HCT116 (cell line): ENCODE measurements around the gene ATRAID. TPM values are rescaled to one million over a fixed set of nuclear protein-coding genes. Genes with fewer than 3 reads are reported as not detected.

Experiments used
- ATAC-seq: fragments of 200-7000 bp; cut with Tn5 transposase; 2 replicates; pipeline ENCODE4 v1.9.1; 2020; ENCODE audit warnings: mild to moderate bottlenecking, moderate library complexity
- BruUV-seq: library from RNA; stranded (reverse); fragments of 400-500 nt; replicated peaks from 2 replicates; lab custom pipeline; 2021; lab: Mats Ljungman, UMichigan
- CTCF ChIA-PET: fragments of 300-600 bp; sonication (Branson Sonifier 250); formaldehyde crosslinking; loops from one replicate; lab custom pipeline; 2021; ENCODE audit warnings: antibody characterized with exemption; lab: Charles Lee
- POLR2A ChIA-PET: fragments of 300-600, 350-600 bp; sonication (Branson Sonifier 250); formaldehyde crosslinking; loops from one replicate; lab custom pipeline; 2021; ENCODE audit warnings: antibody characterized with exemption; lab: Charles Lee
- RAD21 ChIA-PET, 2 experiments: fragments of 300-600 bp; sonication (Branson Sonifier 250); formaldehyde crosslinking; loops; one replicate each; lab custom pipeline; 2023; ENCODE audit warnings: low total read pairs in 2 of 2; ENCODE audit not compliant: uncharacterized antibody in 2 of 2, unreplicated experiment in 2 of 2, low non-redundant PET in 1 of 2; lab: Charles Lee
- DNase-seq: peaks from one replicate; pipeline ENCODE4 v3.0.0-alpha.2; 2010; ENCODE audit warnings: low read depth, low spot score
- H2AFZ ChIP-seq: fragments of 200-600 bp; shearing (Covaris generic), sonication (generic); 2 replicates; pipeline ENCODE4 v1.6.1; 2017; ENCODE audit warnings: low read depth, mixed run types, mixed read lengths, antibody characterized with exemption, low read length; ENCODE audit not compliant: poor library complexity, severe bottlenecking
- H3K27ac ChIP-seq: 2 replicates; pipeline ENCODE4 v1.5.1; 2012; ENCODE audit warnings: low read depth, low read length
- H3K27me3 ChIP-seq: fragments of 200-600 bp; sonication (generic); 2 replicates; pipeline ENCODE4 v1.6.1; 2016; ENCODE audit warnings: mixed run types, low read length, mixed read lengths; ENCODE audit not compliant: insufficient read depth
- H3K36me3 ChIP-seq, 2 experiments: fragments of 200-500 bp in 1 of 2; fragments of 200-600 bp in 1 of 2; sonication (Bioruptor generic) in 1 of 2; sonication (generic) in 1 of 2; 2 replicates each; pipeline versions ENCODE4 v1.5.1 to v1.6.1; 2014 to 2016; ENCODE audit warnings: low read length in 2 of 2, inconsistent platforms in 1 of 2, mixed read lengths in 1 of 2, mixed run types in 1 of 2; ENCODE audit not compliant: insufficient read depth in 2 of 2, control insufficient read depth in 1 of 2
- H3K4me1 ChIP-seq, 2 experiments: fragments of 200-600 bp in 1 of 2; sonication (generic) in 1 of 2; 2 replicates each; pipeline versions ENCODE4 v1.5.1 to v1.6.1; 2012 to 2017; ENCODE audit warnings: low read length in 2 of 2, inconsistent platforms in 1 of 2, mild to moderate bottlenecking in 1 of 2, mixed read lengths in 1 of 2, mixed run types in 1 of 2, moderate library complexity in 1 of 2; ENCODE audit not compliant: insufficient read depth in 2 of 2, control insufficient read depth in 1 of 2
- H3K4me2 ChIP-seq: fragments of 200-600 bp; sonication (generic); 2 replicates; pipeline ENCODE4 v1.6.1; 2017; ENCODE audit warnings: mixed run types, low read length, mixed read lengths
- H3K4me3 ChIP-seq, 2 experiments: fragments of 200-600 bp in 1 of 2; sonication (generic) in 1 of 2; replicated peaks in 1 of 2; 2 replicates each; pipeline ENCODE4 v1.5.1; 2011 to 2016; ENCODE audit warnings: low read length in 2 of 2, control low read depth in 1 of 2, low read depth in 1 of 2, mild to moderate bottlenecking in 1 of 2, mixed read lengths in 1 of 2, mixed run types in 1 of 2
- H3K79me2 ChIP-seq: fragments of 200-600 bp; sonication (generic); 2 replicates; pipeline ENCODE4 v1.6.1; 2017; ENCODE audit warnings: mild to moderate bottlenecking, mixed run types, low read length, moderate library complexity, mixed read lengths; ENCODE audit not compliant: insufficient read depth
- H3K9ac ChIP-seq: fragments of 200-600 bp; sonication (generic); 2 replicates; pipeline ENCODE4 v1.6.1; 2016; ENCODE audit warnings: low read length, mixed read lengths
- H3K9me2 ChIP-seq: fragments of 200-600 bp; sonication (generic), shearing (Covaris generic); 2 replicates; pipeline ENCODE4 v1.6.1; 2017; ENCODE audit warnings: mixed run types, mild to moderate bottlenecking, moderate library complexity; ENCODE audit not compliant: insufficient read depth
- H3K9me3 ChIP-seq, 2 experiments: fragments of 200-500 bp in 1 of 2; fragments of 200-600 bp in 1 of 2; sonication (Bioruptor generic) in 1 of 2; sonication (generic) in 1 of 2; 2 replicates each; pipeline ENCODE4 v1.6.1; 2014 to 2017; ENCODE audit warnings: low read length in 2 of 2, mixed read lengths in 2 of 2, inconsistent platforms in 1 of 2, low read depth in 1 of 2, mild to moderate bottlenecking in 1 of 2, mixed run types in 1 of 2, moderate library complexity in 1 of 2; ENCODE audit not compliant: control insufficient read depth in 1 of 2, insufficient read depth in 1 of 2
- H4K20me1 ChIP-seq: fragments of 200-600 bp; sonication (generic), shearing (Covaris generic); 2 replicates; pipeline ENCODE4 v1.6.1; 2017; ENCODE audit warnings: mixed run types, mild to moderate bottlenecking, moderate library complexity; ENCODE audit not compliant: insufficient read depth
- ELF1 ChIP-seq: IDR thresholded peaks from 2 replicates; pipeline ENCODE4 v1.6.1; 2012; ENCODE audit warnings: low read depth, borderline replicate concordance
- EZH2 ChIP-seq: fragments of 200-600 bp; sonication (generic); IDR thresholded peaks from 2 replicates; pipeline ENCODE4 v1.6.1; 2017; ENCODE audit warnings: antibody characterized with exemption, mixed run types
- EZH2phosphoT487 ChIP-seq: fragments of 200-600 bp; IDR thresholded peaks from 2 replicates; pipeline ENCODE4 v1.6.1; 2018; ENCODE audit warnings: antibody characterized with exemption, borderline replicate concordance
- FOSL1 ChIP-seq: IDR thresholded peaks from 2 replicates; pipeline ENCODE4 v1.6.1; 2012; ENCODE audit warnings: low read depth
- POLR2A ChIP-seq: IDR thresholded peaks from 2 replicates; pipeline ENCODE4 v1.7.0; 2011; ENCODE audit warnings: borderline replicate concordance; ENCODE audit not compliant: insufficient read depth, insufficient read length; ENCODE audit errors: extremely low read depth
- SP1 ChIP-seq: IDR thresholded peaks from 2 replicates; pipeline ENCODE4 v1.6.1; 2012; ENCODE audit warnings: low read depth
- SRF ChIP-seq: IDR thresholded peaks from 2 replicates; pipeline ENCODE4 v1.6.1; 2012; ENCODE audit warnings: low read depth
- TCF7L2 ChIP-seq: IDR thresholded peaks from 2 replicates; pipeline ENCODE4 v1.7.0; 2011; ENCODE audit warnings: borderline replicate concordance, inconsistent platforms; ENCODE audit not compliant: insufficient read depth, insufficient read length; ENCODE audit errors: extremely low read depth
- ZFX ChIP-seq: fragments of 450-650 bp; IDR thresholded peaks from 2 replicates; pipeline ENCODE4 v1.6.1; 2017
- ZNF274 ChIP-seq: fragments of 200-500 bp; sonication (Bioruptor generic); IDR thresholded peaks from 2 replicates; pipeline ENCODE4 v1.6.1; 2014; ENCODE audit warnings: mild to moderate bottlenecking, low read depth, low read length, inconsistent platforms
- intact Hi-C: fragments of 100-400 bp; cut with micrococcal nuclease; formaldehyde crosslinking; loops from 2 replicates; pipeline ENCODE4 v1.10.0; 2022
- total RNA-seq: library from RNA; stranded (reverse); gene quantifications from one replicate; pipeline ENCODE4 v1.2.1, GENCODE V29; 2021; ENCODE audit not compliant: unreplicated experiment
- TF ChIP-seq, protein P1 (sequence below): IDR thresholded peaks from 2 replicates; pipeline ENCODE4 v1.6.1; 2012
- TF ChIP-seq, protein P2 (sequence below): IDR thresholded peaks from 2 replicates; pipeline ENCODE4 v1.6.1; 2012
- TF ChIP-seq, protein P3 (sequence below): IDR thresholded peaks from 2 replicates; pipeline ENCODE4 v1.6.1; 2012; ENCODE audit warnings: low read depth
- TF ChIP-seq, protein P4 (sequence below): IDR thresholded peaks from 2 replicates; pipeline ENCODE4 v1.6.1; 2011; ENCODE audit warnings: mild to moderate bottlenecking, low read length, moderate library complexity; ENCODE audit not compliant: insufficient replicate concordance; ENCODE audit errors: extremely low read depth
- TF ChIP-seq, protein P5 (sequence below), 3 experiments: fragments of 200-600 bp in 1 of 3; sonication (generic) in 1 of 3; IDR thresholded peaks in 2 of 3; conservative IDR thresholded peaks in 1 of 3; 2 replicates each; pipeline ENCODE4 v1.5.1; 2012 to 2017; ENCODE audit warnings: low read depth in 2 of 3, low read length in 2 of 3, antibody characterized with exemption in 1 of 3, borderline replicate concordance in 1 of 3, control low read depth in 1 of 3, mild to moderate bottlenecking in 1 of 3, mixed read lengths in 1 of 3, mixed run types in 1 of 3, moderate library complexity in 1 of 3; ENCODE audit not compliant: insufficient read depth in 1 of 3

ATRAID gene
- total RNA-seq, 1 experiment from 2014 or later = 93.6 TPM

DNA sequence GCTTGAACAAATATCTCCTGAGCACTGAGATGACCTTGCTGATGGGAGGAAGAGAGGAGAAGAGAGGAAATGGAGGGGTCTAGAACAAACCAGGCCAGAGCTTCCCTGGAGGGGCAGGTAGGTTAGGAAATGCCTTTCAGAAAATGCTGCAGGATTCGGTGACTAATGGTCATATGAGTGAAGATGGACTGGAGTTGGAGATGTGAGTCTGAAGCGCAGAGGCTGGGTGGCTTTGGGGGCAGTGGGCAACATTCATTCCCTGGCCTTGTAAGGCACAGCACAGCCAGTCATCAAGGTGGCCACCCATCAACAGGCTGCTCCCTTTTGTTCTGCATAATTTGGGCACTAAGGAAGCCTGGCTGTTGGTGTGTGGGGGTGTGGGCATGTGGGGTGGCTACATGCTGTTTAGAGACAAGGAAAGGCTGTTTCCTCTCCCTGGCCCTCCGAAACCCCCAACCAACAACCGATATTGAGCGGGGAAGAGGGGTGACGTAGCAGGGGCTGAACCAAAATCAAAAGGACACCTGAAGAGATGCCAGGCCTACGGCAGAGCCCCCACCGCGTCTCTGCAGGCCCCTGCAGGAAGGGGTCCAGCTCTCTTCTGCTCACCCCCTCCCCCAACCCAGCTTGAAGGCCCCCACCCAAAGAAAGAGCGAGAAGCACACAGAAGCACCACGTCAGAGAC, 49.5 kb downstream of the ATRAID start:
- H3K27ac ChIP-seq = no peak overlapping the region
- TF ChIP-seq SP1 = no peak
- no peak for TF ChIP-seq ELF1
- TF ChIP-seq TCF7L2 = no peak
- TF ChIP-seq, protein P1, sequence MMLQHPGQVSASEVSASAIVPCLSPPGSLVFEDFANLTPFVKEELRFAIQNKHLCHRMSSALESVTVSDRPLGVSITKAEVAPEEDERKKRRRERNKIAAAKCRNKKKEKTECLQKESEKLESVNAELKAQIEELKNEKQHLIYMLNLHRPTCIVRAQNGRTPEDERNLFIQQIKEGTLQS = no peak
- TF ChIP-seq EZH2phosphoT487 = no peak
- TF ChIP-seq, protein P2, sequence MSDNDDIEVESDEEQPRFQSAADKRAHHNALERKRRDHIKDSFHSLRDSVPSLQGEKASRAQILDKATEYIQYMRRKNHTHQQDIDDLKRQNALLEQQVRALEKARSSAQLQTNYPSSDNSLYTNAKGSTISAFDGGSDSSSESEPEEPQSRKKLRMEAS = no peak
- TF ChIP-seq POLR2A = no peak
- no peak for TF ChIP-seq ZFX
- TF ChIP-seq FOSL1 = no peak
- TF ChIP-seq, protein P3, sequence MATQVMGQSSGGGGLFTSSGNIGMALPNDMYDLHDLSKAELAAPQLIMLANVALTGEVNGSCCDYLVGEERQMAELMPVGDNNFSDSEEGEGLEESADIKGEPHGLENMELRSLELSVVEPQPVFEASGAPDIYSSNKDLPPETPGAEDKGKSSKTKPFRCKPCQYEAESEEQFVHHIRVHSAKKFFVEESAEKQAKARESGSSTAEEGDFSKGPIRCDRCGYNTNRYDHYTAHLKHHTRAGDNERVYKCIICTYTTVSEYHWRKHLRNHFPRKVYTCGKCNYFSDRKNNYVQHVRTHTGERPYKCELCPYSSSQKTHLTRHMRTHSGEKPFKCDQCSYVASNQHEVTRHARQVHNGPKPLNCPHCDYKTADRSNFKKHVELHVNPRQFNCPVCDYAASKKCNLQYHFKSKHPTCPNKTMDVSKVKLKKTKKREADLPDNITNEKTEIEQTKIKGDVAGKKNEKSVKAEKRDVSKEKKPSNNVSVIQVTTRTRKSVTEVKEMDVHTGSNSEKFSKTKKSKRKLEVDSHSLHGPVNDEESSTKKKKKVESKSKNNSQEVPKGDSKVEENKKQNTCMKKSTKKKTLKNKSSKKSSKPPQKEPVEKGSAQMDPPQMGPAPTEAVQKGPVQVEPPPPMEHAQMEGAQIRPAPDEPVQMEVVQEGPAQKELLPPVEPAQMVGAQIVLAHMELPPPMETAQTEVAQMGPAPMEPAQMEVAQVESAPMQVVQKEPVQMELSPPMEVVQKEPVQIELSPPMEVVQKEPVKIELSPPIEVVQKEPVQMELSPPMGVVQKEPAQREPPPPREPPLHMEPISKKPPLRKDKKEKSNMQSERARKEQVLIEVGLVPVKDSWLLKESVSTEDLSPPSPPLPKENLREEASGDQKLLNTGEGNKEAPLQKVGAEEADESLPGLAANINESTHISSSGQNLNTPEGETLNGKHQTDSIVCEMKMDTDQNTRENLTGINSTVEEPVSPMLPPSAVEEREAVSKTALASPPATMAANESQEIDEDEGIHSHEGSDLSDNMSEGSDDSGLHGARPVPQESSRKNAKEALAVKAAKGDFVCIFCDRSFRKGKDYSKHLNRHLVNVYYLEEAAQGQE = no peak
- TF ChIP-seq, protein P4, sequence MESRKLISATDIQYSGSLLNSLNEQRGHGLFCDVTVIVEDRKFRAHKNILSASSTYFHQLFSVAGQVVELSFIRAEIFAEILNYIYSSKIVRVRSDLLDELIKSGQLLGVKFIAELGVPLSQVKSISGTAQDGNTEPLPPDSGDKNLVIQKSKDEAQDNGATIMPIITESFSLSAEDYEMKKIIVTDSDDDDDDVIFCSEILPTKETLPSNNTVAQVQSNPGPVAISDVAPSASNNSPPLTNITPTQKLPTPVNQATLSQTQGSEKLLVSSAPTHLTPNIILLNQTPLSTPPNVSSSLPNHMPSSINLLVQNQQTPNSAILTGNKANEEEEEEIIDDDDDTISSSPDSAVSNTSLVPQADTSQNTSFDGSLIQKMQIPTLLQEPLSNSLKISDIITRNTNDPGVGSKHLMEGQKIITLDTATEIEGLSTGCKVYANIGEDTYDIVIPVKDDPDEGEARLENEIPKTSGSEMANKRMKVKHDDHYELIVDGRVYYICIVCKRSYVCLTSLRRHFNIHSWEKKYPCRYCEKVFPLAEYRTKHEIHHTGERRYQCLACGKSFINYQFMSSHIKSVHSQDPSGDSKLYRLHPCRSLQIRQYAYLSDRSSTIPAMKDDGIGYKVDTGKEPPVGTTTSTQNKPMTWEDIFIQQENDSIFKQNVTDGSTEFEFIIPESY = no peak
- no peak for TF ChIP-seq EZH2
- TF ChIP-seq ZNF274 = no peak
- TF ChIP-seq, protein P5, sequence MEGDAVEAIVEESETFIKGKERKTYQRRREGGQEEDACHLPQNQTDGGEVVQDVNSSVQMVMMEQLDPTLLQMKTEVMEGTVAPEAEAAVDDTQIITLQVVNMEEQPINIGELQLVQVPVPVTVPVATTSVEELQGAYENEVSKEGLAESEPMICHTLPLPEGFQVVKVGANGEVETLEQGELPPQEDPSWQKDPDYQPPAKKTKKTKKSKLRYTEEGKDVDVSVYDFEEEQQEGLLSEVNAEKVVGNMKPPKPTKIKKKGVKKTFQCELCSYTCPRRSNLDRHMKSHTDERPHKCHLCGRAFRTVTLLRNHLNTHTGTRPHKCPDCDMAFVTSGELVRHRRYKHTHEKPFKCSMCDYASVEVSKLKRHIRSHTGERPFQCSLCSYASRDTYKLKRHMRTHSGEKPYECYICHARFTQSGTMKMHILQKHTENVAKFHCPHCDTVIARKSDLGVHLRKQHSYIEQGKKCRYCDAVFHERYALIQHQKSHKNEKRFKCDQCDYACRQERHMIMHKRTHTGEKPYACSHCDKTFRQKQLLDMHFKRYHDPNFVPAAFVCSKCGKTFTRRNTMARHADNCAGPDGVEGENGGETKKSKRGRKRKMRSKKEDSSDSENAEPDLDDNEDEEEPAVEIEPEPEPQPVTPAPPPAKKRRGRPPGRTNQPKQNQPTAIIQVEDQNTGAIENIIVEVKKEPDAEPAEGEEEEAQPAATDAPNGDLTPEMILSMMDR (IDR thresholded peaks at IDR 0.05 in 2 of 3, conservative IDR thresholded peaks at IDR 0.05 in 1 of 3; ENCODE audit: borderline replicate concordance in 1 of 3, insufficient read depth in 1 of 3, low read depth in 2 of 3, low read length in 2 of 3) = no peak
- no peak for TF ChIP-seq SRF
- POLR2A ChIA-PET = interaction anchor here (0.5 kb wide), 1 partner anchor 101 kb away, joined by 3 read pairs; no protein-coding TSS in a partner anchor
- H3K4me3 ChIP-seq = peak overlapping the region; percentile 73 to 84
- RAD21 ChIA-PET = no interaction called here
- H3K27me3 ChIP-seq = peaks cover 13% of the 10 kb centered on the region; the same call in 1 of the 2 replicates
- CTCF ChIA-PET = interaction anchor here (1.6 kb wide), 1 partner anchor 42 kb away, joined by 6 read pairs; no protein-coding TSS in a partner anchor
- H2AFZ ChIP-seq = no peak overlapping the region
- H3K9ac ChIP-seq = peak overlapping the region; percentile 79
- peaks cover 13% of the 10 kb centered on the region; the same call in 1 of the 2 replicates for H3K79me2 ChIP-seq
- H3K36me3 ChIP-seq = peaks cover 0 to 2% of the 10 kb centered on the region in 2 experiments; a peak in 1 of 4 replicates
- ATAC-seq = no peak
- BruUV-seq = TSS peak; percentile 39
- intact Hi-C loops = loop anchor here (5.0 kb wide), 1 partner anchor 61 kb away; the partner anchor contains the start of gene MPV17
- no peaks in the 10 kb centered on the region for H3K9me3 ChIP-seq
- no peaks in the 10 kb centered on the region for H4K20me1 ChIP-seq
- H3K9me2 ChIP-seq = no peaks in the 10 kb centered on the region
- H3K4me2 ChIP-seq = peak overlapping the region; percentile 99
- DNase-seq = no peak
- H3K4me1 ChIP-seq = peaks cover 19 to 37% of the 10 kb centered on the region in 2 experiments
